ENCODE data around the gene KDM4B.

KDM4B gene

DNA sequence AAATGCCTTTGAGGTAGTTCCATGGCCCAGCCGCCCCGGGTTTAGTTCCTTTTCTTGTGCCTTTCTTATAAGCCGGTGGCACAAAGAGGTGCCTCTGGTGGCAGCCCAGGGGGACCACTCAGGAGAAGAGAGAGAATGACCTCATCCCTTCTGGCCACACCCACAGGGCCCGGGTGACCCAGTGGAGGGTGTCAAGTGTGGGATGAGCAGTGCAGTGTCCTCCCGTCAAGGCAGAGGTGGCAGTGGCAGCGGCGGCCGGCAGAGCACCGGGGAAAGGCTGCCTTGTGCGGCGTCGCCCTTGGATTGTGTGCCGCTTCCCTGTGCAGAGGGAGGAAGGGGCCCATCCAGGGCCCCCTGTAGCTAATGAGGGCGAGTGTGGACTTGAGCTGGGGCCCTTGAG lies 47.9 kb downstream of the KDM4B start:
- no peak for DNase-seq

DNA sequence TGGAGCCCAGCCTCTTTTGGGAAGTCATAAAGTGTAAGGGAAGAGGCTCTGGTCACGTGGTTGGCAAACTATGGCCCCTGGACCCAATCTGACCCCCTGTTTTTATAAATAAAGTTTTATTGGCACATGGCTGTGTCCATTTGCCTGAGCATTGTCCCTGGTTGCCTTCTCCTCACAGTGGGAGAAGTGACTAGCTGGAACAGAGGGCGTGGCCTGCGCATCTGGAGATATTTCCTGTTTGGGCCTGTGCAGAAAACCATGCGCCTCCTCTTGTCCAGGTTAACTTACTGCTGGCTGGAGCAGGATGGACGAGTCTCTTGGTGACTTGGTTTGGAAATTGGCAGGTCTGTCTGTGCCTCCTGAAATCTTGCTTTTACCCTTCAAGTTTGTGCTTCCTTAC lies 48.3 kb downstream of the KDM4B start:
- DNase-seq, result no peak

DNA sequence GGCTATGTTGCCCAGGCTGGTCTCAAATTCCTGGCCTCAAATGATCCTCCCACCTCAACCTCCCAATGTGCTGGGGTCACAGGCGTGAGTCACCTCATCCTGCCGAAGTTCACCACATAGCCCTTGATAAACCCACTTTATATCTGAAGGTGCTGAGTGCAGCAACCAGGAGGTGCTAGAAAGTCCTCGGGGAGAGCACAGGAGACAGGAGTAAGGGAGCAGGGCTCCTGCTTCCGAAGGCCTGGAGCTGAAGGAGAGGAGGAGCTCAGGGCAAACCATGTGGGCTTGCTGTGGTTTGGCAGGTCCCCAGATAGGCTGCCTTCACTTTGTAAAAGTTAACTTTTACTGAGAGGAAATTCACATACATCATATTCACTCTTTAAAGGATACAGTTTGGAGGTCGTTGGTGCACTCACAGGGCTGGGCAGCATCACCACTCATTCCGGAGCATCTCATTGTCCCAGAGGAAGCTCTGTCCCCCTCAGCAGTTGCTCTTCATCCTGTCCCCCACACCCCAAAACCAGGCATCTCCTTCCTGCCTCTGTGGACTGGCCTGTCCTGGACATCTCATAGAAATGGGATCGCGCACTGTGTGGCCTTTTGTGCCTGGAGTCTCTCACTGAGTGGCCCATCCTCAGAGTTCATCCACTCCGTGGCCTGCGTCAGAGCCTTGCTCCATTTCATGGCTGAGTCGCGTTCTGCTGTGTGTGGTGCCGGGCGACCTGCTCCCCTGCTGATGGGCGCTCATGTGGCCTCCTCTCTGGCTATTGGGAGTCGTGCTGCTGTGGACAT lies 49.5 kb downstream of the KDM4B start:
- no peak for DNase-seq

DNA sequence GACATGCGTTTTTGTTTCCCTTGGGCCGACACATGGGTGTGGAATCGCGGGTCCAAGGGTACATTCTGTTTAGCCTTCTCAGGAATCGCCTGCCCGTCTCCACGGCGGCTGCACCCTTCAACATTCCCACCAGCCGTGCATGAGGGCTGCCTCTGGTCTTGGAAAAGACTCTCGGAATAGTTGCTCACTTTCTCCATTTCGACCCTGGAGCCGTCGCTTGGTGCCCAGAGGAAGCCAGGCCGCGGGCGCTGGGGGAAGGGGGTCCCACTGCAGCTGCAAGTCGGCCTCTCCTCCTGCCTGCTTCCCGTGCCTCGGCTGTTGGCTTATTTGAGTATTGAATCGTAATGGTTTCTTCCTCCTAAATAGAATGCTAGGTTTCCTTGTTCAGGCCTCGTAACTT lies 51.5 kb downstream of the KDM4B start:
- no peak for DNase-seq

DNA sequence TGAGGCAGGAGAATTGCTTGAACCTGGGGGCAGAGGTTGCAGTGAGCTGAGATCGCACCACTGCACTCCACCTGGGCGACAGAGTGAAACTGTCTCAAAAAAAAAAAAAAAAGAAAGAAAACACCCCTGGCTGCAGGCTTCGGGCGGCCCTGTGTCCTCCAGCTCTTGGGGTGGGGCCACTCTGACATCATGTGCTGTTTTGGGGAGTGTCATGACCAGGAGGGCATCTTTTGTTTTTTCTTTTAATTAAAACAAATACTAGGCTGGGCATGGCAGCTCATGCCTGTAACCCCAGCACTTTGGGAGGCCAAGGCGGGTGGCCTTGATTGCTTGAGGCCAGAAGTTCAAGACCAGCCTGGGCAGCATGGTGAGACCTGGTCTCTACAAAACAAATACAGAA lies 52.1 kb downstream of the KDM4B start:
- no peak for DNase-seq

DNA sequence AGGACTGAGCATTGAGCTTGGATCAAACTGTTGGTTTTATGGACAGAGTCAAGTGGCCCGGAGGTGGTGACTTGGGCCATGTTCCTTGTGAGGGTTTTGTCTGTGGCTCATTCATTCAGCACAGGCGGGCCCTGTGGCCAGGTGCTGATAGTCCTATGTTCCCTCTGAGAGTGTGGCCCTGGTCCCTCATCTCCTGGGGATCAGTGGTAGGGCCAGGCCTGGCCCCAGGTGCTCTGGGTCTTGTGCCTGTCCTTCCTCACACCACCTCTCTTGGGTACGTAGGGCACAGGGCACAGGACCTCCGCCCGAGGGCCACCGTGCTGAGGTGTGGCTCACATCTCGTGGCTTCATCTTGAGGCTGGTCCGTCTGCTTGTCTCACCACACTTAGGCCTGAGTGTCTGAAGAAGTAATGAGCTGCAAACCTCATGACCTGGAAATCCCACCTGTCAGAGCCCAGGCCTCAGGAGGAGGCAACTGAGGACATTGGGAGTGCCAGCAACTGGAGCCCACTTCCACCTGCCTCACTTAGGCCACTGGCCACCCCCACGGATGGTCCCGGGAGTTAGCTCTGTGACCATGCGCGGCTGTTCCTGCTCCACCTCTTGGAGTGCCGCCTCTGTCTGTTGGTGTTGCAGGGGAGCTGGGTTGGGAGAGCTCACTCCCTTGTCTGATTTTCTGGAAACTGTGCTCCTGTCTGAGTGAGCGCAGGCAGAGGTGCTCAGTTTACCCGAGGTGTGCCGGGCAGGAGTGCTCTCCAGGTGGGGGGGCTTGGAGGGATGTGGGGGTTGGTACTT lies 53.4 kb downstream of the KDM4B start:
- DNase-seq, result no peak

DNA sequence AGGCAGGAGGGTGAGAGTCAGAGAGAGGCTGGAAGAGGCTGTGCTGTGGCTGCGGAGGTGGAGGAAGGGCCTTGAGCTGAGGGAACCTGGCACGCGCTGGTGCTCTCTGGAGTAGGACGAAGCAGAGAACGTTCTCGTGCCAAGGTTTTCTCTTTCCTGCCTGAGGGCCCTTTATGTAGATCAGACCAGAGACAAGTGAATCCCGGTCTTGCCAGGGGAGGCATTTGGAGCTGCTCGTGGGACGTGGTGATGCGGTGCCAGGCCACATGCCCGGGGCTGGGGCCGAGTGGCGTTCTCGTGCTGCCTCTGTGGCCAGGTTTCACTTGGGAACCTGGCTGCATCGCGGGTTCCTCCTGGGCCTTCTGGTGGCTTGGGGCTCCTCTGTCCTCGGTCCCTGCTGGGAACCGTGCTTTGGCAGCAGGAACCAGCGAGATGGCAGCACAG lies 54.2 kb downstream of the KDM4B start:
- DNase-seq, result no peak

DNA sequence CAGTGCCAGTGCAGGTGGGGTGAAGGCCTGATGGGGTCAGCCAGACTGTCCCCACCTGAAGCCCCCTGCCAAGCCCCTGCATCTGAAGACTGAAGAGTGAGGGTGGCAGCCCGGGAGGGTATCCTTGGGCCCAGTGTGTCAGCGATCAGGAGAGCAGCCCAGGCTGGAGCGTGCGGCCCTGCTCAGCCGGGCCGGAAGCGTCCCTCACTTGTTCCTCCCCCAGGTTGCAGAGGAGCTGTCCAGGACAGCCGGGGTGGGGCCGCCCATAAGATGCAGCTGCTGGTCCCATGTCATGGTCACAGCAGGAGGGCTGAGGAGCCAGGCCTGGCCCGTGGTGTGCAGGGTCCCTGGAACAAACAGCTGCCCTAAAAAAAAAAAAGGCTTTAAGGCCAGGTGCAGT lies 55.4 kb downstream of the KDM4B start:
- DNase-seq, result no peak

DNA sequence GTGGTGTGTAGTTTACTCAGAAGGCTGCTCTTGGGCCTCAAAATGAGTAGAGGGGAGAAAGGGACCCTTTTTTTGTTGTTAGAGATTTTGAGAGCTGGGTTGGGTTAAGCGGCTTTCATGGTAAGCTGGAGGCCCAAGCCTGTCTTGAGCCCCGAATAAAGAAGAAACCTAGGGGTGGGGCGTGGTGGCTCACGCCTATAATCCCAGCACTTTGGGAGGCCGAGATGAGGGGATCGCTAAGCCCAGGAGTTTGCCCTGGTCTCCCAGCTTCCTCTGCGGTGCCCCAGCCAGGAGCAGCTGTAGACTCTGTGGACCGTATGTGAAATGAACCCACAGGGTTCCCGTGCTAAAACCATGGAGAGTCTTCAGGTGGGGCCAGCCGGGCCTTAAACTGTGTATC lies 56.1 kb downstream of the KDM4B start:
- no peak for DNase-seq

DNA sequence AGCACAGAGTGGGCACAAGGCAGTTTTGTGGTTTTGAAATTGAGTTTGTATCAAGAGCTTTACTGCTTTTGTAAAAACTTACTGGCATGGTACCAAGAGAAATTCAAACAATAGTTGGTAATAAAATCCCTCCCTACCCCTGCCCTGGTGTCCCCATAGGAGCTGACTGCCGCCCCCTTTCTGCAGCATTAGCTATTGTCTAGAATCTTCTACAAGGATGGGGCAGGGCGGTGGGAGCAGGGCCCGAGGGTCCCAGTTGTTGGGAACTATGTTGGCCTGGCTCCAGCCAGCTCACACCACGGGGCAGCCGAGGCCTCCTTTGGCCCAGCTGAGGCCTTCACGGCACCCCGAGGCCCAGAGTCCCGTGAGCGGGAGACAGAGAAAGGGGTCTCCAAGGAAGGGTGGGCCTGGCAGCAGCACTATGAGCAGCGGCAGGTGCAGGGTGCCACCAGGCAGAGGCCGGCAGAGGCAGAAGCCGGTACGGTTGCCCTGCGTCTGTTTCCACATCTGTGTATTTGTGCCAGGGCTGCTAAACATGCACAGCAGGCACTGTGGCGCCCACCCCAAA lies 57.9 kb downstream of the KDM4B start:
- DNase-seq, result no peak

DNA sequence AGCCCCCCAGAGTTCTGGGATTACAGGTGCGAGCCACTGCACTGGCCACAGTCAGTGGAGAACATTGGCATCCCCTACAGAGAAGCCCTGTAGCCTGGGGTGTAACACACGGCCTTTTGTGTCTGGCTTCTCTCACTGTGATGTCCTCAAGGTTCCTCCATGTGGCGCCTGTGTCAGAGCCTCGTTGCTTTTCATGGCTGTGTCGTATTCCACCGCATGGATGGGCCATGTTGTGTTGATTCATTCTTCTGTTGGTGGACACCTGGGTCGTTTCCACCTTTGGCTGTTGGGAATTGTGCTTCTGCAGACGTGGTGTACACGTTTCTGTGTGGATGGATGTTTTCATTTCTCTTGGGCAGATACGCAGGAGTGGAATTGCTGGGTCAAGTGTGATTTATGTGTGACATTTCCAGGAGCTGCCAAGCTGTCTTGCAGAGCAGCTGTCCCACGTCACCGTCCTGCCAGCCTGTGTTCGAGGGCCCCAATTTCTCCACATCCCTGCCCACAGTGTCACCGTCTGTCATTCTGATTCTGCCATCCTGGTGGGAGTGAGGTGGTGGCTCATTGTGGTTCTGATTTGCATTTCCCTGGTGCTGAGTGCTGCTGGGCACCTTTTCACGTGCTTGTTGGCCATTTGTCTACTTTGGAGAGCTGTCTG lies 59.4 kb downstream of the KDM4B start:
- DNase-seq, result no peak

DNA sequence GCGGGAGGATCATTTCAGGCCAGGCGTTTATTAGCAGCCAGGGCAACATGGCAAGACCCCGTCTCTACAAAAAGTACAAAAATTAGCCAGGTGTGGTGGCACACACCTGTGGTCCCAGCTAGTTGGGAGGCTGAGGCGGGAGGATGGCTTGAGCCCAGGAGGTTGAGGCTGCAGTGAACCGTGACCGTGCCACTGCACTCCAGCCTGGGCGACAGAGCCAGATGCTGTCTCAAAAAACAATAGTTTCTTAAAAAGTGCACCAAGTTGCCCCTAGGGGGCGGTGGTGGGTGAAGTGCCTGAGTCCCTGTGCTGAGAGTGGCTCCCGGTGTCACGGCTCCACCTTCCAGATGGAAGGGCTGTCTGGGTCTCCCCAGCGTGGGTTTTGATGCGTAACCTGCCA lies 60.7 kb downstream of the KDM4B start:
- DNase-seq, result peak; percentile 24

DNA sequence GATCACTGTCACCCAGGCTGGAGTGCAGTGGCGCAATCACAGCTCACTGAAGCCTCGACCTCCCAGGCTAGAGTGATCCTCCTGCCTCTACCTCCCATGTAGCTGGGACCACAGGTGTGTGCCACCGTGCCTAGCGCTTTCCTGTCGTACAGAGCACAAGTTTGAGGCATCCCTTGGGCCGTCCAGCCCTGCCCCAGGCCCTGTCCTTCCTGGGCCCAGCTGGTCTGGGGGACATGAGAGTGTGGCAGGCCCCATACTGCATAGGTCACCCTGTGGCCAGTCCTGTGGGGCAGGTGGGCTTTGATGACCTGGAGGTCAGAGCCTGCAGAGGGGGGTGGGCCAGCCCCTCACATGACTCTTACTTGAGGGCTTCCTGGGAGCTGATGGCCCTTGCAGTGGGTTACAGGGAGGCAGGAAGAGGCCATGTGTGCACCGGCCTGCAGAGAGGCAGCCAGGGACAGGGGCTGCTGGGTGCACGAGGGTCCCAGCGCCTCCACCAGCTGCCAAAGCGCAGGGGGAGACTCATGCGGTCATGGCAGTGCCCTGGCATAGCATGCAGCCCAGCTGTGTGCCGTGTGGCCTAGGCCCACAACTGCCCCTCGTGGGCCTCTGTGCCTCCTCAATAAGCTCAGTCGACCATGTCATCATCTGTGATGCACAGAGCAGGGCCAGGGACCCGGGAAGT lies 61.4 kb downstream of the KDM4B start:
- DNase-seq, result no peak

DNA sequence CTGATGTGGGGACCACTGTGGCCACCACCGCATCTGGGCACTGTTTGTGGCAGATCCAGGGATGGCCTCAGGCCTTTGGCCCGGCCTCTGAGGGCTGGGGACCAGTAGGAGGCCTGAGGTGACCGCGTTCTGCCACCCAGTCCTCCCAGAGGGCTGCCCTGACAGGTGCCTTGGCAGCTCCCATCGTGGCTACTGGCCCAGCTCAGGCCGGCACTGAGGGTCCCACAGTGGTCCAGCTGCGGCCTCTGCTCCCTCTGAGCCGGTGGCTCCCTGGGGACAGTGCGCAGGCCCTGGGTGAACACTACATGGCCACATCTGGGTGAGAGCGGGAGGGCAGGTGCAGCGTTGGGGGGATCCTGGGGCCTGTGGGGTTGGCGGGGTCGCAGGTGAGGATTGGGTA lies 61.9 kb downstream of the KDM4B start:
- DNase-seq, result no peak

DNA sequence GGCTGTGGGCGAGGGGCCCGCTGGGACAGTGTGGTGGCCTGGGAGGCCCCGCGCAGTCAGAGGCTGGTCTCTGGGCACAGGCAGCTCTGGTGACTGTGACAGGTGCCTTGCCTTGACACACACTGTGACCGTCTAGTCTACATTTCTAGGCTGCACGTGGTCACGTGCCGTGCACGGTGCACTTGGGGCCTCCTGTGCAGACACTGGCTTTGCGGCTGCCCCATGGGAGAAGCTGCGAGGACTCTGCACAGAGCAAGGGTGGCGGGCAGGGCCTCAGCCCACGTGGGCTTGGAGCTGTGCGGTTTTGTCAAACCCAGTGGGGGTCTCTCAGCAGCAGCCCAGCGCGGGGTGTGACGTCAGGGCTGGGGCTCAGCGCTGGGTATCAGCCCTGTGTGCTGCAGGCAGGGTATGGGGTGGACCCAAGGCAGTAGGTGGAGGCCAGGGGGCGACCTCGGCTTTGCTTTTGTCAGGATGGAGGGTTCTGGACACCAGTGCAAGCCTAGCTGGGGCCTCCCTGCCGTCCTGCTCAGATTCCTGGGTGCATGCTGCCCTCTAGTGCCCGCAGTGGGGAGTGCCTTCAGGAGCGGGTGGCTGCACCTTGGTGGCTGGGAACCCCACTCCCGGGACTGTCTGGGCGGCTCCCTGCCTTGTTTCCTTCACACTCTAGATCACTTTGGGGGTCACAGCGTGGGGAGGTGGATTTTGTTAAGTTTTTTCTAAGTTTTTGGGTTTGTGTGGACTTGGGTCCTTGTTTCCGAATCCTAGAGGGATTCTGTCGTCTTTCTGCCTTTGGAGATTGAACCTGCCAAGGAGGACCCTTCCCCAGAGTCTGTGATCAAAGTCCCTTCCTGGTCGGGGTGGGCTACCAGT lies 62.6 kb downstream of the KDM4B start:
- peak; percentile 70 for DNase-seq

DNA sequence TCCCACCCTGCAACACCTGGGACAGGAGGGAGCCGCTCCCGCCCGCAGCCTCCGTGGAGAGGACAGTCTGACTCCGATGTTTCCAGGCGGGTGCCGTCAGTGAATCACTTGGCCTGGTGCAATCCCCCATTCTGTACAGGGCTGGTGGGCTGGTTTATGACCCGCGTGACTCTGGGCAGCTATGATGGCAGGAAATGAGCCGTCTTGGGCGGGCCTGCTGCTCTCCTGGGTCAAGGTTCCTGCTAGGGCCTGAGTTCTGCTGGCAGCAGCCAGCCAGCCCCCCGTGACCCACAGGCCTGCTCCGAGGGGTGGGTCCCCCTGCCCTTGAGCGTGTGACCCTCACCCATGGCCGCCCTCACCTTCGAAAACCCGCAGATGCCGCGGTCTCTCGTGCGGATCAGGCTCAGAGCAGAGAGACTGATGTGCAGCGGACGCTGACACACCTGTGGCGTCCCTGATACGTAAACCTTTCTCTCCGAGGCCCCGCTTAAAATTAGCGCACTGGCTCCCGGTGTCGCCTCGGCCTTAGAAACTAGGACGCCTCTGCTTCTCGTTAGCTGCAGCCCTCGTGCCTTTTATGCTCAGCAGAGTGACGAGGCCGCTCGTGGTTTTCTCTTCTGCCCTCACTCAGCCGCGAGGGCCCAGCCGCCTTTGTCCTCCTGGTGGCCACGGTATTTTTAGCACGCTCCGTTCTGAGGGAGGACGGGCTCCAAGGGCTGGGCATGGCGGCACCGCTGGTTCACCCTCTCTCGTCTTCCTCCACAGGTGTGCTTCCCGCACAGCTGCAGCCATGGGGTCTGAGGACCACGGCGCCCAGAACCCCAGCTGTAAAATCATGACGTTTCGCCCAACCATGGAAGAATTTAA lies 63.4 kb downstream of the KDM4B start:
- DNase-seq, result no peak

DNA sequence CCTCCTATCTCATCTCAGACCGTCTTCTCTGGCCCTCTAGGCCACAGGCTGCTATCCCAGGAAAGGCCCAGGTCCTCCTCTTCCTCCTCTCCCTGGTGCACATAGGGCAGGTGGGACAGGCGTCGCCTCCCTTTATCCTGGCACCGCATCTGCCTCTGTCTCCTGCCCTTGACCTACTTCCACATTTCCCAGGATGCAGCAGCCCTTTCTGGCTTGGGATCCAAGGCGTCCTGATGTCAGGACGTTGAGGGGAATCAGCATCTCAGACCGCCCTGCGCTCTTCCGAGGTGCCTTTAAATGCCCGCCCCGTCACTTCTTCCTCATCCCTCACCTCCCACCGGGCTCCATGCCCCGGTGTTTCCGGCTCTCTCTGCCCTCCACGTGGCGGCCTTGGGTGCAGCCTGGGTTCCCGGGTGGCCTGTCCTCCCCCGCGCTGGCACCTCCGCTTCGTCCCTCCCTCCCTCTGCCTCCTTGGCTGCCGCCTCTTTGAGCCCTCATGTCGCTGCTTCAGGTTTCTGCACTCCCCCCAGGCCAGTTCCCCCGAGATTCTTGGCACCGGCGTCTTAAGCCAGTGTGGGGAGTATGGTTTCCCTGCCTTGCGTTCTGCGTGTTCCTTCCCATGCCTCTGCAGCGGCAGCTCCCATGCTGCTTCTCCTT lies 66.3 kb downstream of the KDM4B start:
- DNase-seq, result no peak

DNA sequence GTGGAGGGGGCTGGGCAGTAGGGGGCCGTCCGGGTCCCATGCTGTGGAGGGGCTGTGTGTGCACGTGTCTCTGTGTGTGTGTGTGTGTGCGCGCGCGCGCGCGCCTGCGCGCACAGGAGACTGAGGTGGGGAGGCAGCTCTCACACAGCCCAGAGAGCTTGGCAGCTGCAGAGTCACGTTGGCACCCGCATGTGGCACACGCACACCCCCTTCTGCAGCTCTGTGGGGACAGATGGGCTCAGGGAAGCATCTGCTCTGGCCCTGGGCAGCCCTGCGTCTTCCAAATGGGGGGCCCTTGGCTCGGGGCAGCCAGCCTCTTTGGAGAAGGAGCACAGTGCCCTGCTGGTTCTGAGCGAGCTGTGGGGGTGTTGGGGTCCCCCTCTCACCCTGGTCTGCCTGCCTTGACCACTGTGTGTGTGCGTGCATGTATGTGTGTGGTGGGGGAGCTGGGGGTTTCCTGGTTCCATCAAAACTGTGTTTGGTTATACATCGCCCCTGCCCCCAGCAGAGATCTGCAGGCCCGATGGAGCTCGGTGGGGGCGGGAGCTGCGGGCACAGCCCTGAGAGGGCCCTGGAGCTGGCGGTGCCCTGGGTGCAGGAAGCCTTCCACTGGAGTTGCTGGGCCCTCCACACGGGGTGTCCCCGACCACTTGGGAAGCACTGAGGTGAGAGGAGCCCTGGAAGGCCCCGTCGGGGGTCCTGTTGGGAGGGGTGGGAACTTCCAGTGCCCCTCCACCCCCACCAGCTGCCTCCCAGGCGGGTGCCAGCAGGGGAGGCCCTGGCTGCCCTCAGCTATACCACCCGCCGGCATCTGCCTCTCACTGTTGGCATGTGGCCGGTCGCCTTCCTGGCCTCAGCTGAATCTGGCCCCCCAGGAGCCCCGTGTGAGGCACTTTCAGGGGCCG lies 67.1 kb downstream of the KDM4B start:
- peak; percentile 33 for DNase-seq

All from NCI-H1092 treated with DMSO at 0.1 percent for 48 hours (cell line).